Measurements from ENCODE around the gene ARHGAP40. TPM values are rescaled to one million over a fixed set of nuclear protein-coding genes. Genes with fewer than 3 reads are reported as not detected.

The ARHGAP40 gene
- total and polyA plus RNA-seq, 2 of the 4 experiments (the other 2 are of a cell fraction), result not detected

DNA sequence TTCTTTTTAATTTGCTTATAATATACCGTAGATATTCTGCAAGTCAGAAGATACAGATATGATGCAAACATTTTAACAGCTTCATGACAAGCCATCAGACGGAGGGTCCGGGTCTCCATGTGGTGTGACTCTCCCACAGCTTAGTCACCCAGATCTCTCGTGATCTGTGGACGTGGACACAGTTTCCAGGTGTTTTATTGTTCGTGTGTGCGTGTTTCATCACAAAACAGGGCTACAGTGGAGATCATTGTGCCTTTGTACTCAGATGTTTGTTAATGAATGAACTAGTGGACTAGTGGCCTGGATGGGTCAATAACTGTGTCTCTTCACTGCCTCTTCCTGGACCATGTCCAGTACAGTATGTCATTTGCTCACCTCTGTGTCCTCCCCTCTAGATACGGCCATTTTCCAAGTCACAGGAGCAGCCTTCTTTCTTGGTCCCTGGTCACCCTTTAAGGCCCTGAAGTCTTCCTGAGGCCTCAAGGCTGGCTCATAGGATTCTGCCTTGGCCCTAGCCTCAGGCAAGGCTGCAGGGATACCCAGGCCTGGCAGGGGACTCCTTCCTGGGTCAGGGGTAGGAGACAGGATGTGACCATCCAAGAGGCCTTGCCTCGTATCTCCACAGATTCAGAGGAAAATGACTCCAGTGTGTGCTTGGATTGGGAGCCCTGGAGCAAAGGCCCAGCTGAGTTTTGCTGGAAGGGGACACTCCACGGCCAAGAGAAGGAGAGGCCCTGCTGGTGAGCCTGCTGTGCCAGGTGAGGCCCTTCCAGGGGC, 16.0 kb upstream of the ARHGAP40 start:
- Histone ChIP-seq H2AK9ac (replicated peaks; ENCODE audit: low read depth, low read length, poor library complexity) (no peak overlapping the region), H2BK15ac (ENCODE audit: low read depth, low read length) (no peak overlapping the region), H4K8ac (ENCODE audit: low read depth in 2 of 2, low read length in 2 of 2) (no peak overlapping the region), H3K79me1 (ENCODE audit: low read depth in 1 of 2, low read length in 2 of 2) (no peaks in the 10 kb centered on the region), H4K5ac (ENCODE audit: low read depth, low read length) (no peak overlapping the region), H3K27ac (ENCODE audit: insufficient read depth, low read length) (no peak overlapping the region), H3K4me2 (ENCODE audit: low read depth, low read length) (no peak overlapping the region), H3K4ac (ENCODE audit: low read depth, low read length) (no peak overlapping the region), H3K14ac (replicated peaks; ENCODE audit: low read depth, low read length) (no peak overlapping the region), H2BK5ac (ENCODE audit: low read depth, low read length, poor library complexity, severe bottlenecking) (no peak overlapping the region), H2AFZ (replicated peaks; ENCODE audit: low read length, poor library complexity) (no peak overlapping the region), H3K4me1 (ENCODE audit: control insufficient read depth, insufficient read depth, low read length) (no peaks in the 10 kb centered on the region), H3K9ac (ENCODE audit: low read depth, low read length) (no peak overlapping the region), H3K36me3 (ENCODE audit: control insufficient read depth, insufficient read depth, low read length) (no peaks in the 10 kb centered on the region), H3K18ac (ENCODE audit: low read depth, low read length) (no peak overlapping the region), H4K91ac (ENCODE audit: insufficient read depth, low read depth, low read length) (no peak overlapping the region), H4K20me1 (ENCODE audit: insufficient read depth, low read length) (no peaks in the 10 kb centered on the region), H3K9me3 (ENCODE audit: control insufficient read depth, insufficient read depth, low read length) (no peaks in the 10 kb centered on the region), H3K9me1 (ENCODE audit: insufficient read depth, low read length) (no peaks in the 10 kb centered on the region), H3K27me3 (ENCODE audit: control insufficient read depth, insufficient read depth, low read length) (peaks cover 26% of the 10 kb centered on the region), H2BK120ac (ENCODE audit: low read depth, low read length) (no peak overlapping the region), H2BK20ac (ENCODE audit: low read depth, low read length) (no peak overlapping the region), H3K4me3 (ENCODE audit: insufficient read depth, low read depth, low read length) (no peak overlapping the region), H3K56ac (ENCODE audit: extremely low read depth, insufficient read depth, low read length) (no peak overlapping the region), H2AK5ac (ENCODE audit: low read depth, low read length) (no peak overlapping the region), H3K23ac (ENCODE audit: low read depth, low read length) (no peak overlapping the region; the same call in 1 of the 2 replicates)
- ATAC-seq (ENCODE audit: low read depth) (no peak), DNase-seq (no peak)
- dilution Hi-C loops (cut with HindIII; ENCODE audit: low sequenced_read_pairs, unreplicated experiment) (no loop called here), intact Hi-C loops (cut with micrococcal nuclease) (no loop called here), in situ Hi-C loops (cut with MboI; ENCODE audit: low sequenced_read_pairs) (no loop called here)
- 78% methylated on average over 1 of the region's 10 CpGs; no CpG with 5 or more reads in 1 of the 2 experiments for WGBS, 2 experiments (ENCODE audit: extremely low coverage in 2 of 2, insufficient read length in 1 of 2)
- ChIA-PET POLR2A (ENCODE audit: unreplicated experiment) (interaction anchor here (0.6 kb wide), 1 partner anchor 221 kb away, joined by 3 read pairs; no protein-coding TSS in a partner anchor), CTCF (no interaction called here)
- TF ChIP-seq CEBPB (IDR thresholded peaks at IDR 0.05; ENCODE audit: low read depth, low read length) (no peak), RCOR1 (IDR thresholded peaks at IDR 0.05; ENCODE audit: insufficient replicate concordance, low read length) (no peak)
- no TSS peak for BruUV-seq (replicated peaks)

All from IMR-90 (cell line).